ENCODE measurements around the gene COL15A1.

- no peak for TF ChIP-seq POLR2A (IDR thresholded peaks at IDR 0.05)
- no peak for TF ChIP-seq CTCF (IDR thresholded peaks at IDR 0.05)
Observed at GRCh38 chr9:99003308-99003707, 59.6 kb downstream of the COL15A1 start.
